Bronchial epithelial cell (primary cell): Measurements from ENCODE around the gene HDAC4. TPM values are rescaled to one million over a fixed set of nuclear protein-coding genes. Genes with fewer than 3 reads are reported as not detected.

Experiments
- DNase-seq: peaks from one replicate; pipeline ENCODE4 v3.0.0-alpha.2; 2010; ENCODE audit warnings: low read depth
- FAIRE-seq: peaks from 2 replicates; lab custom pipeline; 2011; peaks lifted over from hg19 to GRCh38; lab: Jason Lieb, UNC
- H3K27me3 ChIP-seq: 2 replicates; pipeline ENCODE4 v1.5.1; 2011; ENCODE audit warnings: low read length; ENCODE audit not compliant: control insufficient read depth, insufficient read depth
- H3K36me3 ChIP-seq: 2 replicates; pipeline ENCODE4 v1.5.1; 2011; ENCODE audit warnings: low read length; ENCODE audit not compliant: control insufficient read depth, insufficient read depth
- H3K4me3 ChIP-seq: 2 replicates; pipeline ENCODE4 v1.5.1; 2011; ENCODE audit warnings: mild to moderate bottlenecking, low read depth, low read length, control low read depth
- CTCF ChIP-seq: IDR thresholded peaks from 2 replicates; pipeline ENCODE4 v1.5.1; 2011; ENCODE audit warnings: mild to moderate bottlenecking, moderate library complexity, low read length, control low read depth, inconsistent platforms; ENCODE audit not compliant: insufficient read depth, severe bottlenecking
- total RNA-seq: library from RNA; depleted of rRNA; stranded (reverse); fragments of >200 nt; gene quantifications from 2 replicates; pipeline ENCODE4 v1.2.1, GENCODE V29; 2014

Gene HDAC4
- total RNA-seq, 1 donor from 2014 or later: 5.3 TPM

GRCh38 chr2:239008677-239009588 lies 391.9 kb downstream of the HDAC4 start:
- H3K4me3 ChIP-seq: no peak overlapping the region
- H3K27me3 ChIP-seq: peaks cover 6% of the 10 kb centered on the region
- FAIRE-seq (no peak), DNase-seq (no peak)
- H3K36me3 ChIP-seq: no peaks in the 10 kb centered on the region
- TF ChIP-seq CTCF: no peak

GRCh38 chr2:239008004-239008403 lies 392.8 kb downstream of the HDAC4 start:
- FAIRE-seq: no peak
- DNase-seq: no peak
- Histone ChIP-seq H3K4me3 (no peak overlapping the region), H3K27me3 (peaks cover 8% of the 10 kb centered on the region), H3K36me3 (no peaks in the 10 kb centered on the region)
- no peak for TF ChIP-seq CTCF

GRCh38 chr2:239006622-239007285 lies 394.1 kb downstream of the HDAC4 start:
- H3K4me3 ChIP-seq: no peak overlapping the region
- peaks cover 8% of the 10 kb centered on the region for H3K27me3 ChIP-seq
- no peaks in the 10 kb centered on the region for H3K36me3 ChIP-seq
- TF ChIP-seq CTCF: no peak
- FAIRE-seq (peak; percentile 96), DNase-seq (peak; percentile 89)

- H3K27me3 ChIP-seq: peaks cover 8% of the 10 kb centered on the region
- H3K4me3 ChIP-seq: no peak overlapping the region
- no peak for DNase-seq
- H3K36me3 ChIP-seq: no peaks in the 10 kb centered on the region
- TF ChIP-seq CTCF: no peak
- no peak for FAIRE-seq
Measured at GRCh38 chr2:239005586-239005985, 395.2 kb downstream of the HDAC4 start.

- Histone ChIP-seq H3K4me3 (no peak overlapping the region), H3K27me3 (peaks cover 8% of the 10 kb centered on the region), H3K36me3 (no peaks in the 10 kb centered on the region)
- FAIRE-seq (no peak), DNase-seq (no peak)
- TF ChIP-seq CTCF: no peak
Measured at GRCh38 chr2:239004274-239005015, 396.4 kb downstream of the HDAC4 start.
